Smooth muscle cell of the pulmonary artery (primary cell): ENCODE data around the gene PDE4C. TPM values are rescaled to one million over a fixed set of nuclear protein-coding genes. Genes with fewer than 3 reads are reported as not detected.

Experiments
- total RNA-seq: library from RNA; depleted of rRNA; stranded (reverse); fragments of >200 nt; gene quantifications from 2 replicates; pipeline ENCODE4 v1.2.3, GENCODE V29; 2014

PDE4C gene
- total RNA-seq: 4.5 and 21.3 TPM in 2 replicates

GRCh38 chr19:18225702-18226468 is at the start of gene PDE4C:
TSS of gene PDE4C (minus strand) at chr19:18226438. CDS start at chr19:18226415, 23 bp downstream.

GRCh38 chr19:18274219-18274780 is 48.1 kb upstream of the PDE4C start, which contains the start of gene IQCN:
TSS of gene IQCN (minus strand) at chr19:18274452. CDS start at chr19:18269478, 4,974 bp downstream.

DNA sequence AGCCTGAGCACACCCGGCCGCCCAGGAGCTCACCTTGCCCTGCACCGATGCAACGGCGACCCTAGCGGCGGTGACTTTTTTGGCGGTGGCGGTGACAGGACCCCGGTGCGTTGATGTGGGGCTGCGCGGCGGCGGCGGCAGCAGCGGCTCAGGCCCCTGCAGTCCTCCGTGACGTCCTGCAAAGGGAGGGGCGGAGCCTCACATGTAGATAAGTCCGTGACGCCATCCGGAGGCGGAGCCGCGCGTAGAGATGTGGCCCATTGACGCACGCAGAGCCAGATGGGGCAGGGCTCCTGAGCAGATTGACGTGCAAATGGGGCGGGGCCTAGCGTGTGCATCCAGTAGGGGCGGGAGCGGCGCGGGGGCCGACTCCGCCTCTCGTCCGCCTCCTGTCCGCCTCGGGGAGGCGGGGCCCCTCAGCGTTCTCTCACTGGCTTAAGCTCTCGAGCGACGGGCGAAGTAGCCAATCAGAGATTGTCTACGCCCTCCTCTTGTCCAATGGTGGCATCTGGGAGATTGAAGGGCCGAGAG is 22.3 kb downstream of the PDE4C start, which contains the start of gene RAB3A:
TSS of gene RAB3A (minus strand) at position 180 of the 531 bp plus-strand sequence. CDS start 1,302 bp downstream, outside the sequence.

GRCh38 chr19:18192673-18193387 is 33.4 kb downstream of the PDE4C start, which contains the start of gene MPV17L2:
TSS of gene MPV17L2 (plus strand) at chr19:18193218. CDS start at chr19:18193282, 64 bp downstream.

Other genes starting within 250 kb of the PDE4C start
- gene ARRDC2, start 218.3 kb downstream of the PDE4C start, total RNA-seq: 11.0 and 15.1 TPM in 2 replicates
- 0.33 and 0.36 TPM in 2 replicates for gene IL12RB1, start 139.5 kb downstream of the PDE4C start, total RNA-seq
- 8.4 and 8.5 TPM in 2 replicates for gene MAST3, start 128.7 kb downstream of the PDE4C start, total RNA-seq
- gene PIK3R2, start 73.3 kb downstream of the PDE4C start, total RNA-seq: 32.0 and 55.7 TPM in 2 replicates
- gene IFI30, start 52.6 kb downstream of the PDE4C start, total RNA-seq: 21.5 and 30.6 TPM in 2 replicates
- 4.4 and 7.6 TPM in 2 replicates for gene MPV17L2, start 33.2 kb downstream of the PDE4C start, total RNA-seq
- 8.6 and 10.4 TPM in 2 replicates for gene RAB3A, start 22.4 kb downstream of the PDE4C start, total RNA-seq
- 0.33 and 1.1 TPM in 2 replicates for gene IQCN, start 48.0 kb upstream of the PDE4C start, total RNA-seq
- 146 and 216 TPM in 2 replicates for gene JUND, start 55.2 kb upstream of the PDE4C start, total RNA-seq
- 85.4 and 90.5 TPM in 2 replicates for gene LSM4, start 96.6 kb upstream of the PDE4C start, total RNA-seq
- gene PGPEP1, start 114.2 kb upstream of the PDE4C start, total RNA-seq: 53.4 and 53.7 TPM in 2 replicates
- 78.5 and 124 TPM in 2 replicates for gene GDF15, start 159.7 kb upstream of the PDE4C start, total RNA-seq
- 0.07 TPM in 2 replicates for gene LRRC25, start 171.2 kb upstream of the PDE4C start, total RNA-seq
- gene SSBP4, start 193.0 kb upstream of the PDE4C start, total RNA-seq: 50.0 and 70.0 TPM in 2 replicates
- gene ISYNA1, start 211.7 kb upstream of the PDE4C start, total RNA-seq: 16.9 and 63.8 TPM in 2 replicates